Middle frontal gyrus (tissue), 1 donor: ENCODE results near the gene PLA2G4A.
"Not testable (repeated sequence)": the region's sequence is repeated elsewhere in the genome, so short reads cannot be mapped to it uniquely, and the experiment has no call there.

Source experiments
- DNase-seq: peaks from one replicate; pipeline ENCODE4 v3.0.0-alpha.2; 2015; ENCODE audit warnings: low spot score; ENCODE audit errors: extremely low spot score

PLA2G4A gene

DNA sequence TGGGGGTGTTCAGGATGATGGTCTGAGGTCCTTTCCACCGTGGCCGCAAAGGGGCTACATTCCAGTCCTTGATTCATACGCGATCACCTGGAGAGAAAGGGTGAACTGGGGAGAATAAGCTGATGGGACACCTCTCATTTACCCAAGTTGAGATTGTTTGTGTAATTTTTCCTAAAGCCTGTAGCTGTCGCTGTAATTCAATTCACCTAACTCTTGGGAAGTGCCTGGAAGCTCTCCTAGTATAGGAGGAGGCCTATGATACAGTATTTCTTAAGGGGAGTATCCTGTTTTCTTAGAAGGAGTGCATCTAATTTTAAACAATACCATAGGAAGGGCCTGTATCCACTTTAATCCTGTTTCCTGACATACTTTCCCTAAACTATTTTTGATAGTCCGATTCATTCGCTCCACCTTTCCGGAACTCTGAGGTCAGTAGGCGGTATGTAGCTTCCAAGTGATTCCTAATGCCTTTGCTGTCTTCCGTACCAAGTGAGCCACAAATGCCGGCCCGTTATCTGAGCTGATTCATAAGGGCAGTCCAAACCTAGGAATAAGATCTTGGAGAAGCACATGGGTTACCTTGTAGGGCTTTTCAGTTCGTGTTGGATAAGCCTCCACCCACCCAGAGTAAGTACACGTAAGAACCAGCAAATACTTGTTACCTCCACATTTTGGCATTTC lies 88.5 kb downstream of the PLA2G4A start:
- DNase-seq, result not testable (repeated sequence)

GRCh38 chr1:186921386-186921785 lies 92.6 kb downstream of the PLA2G4A start:
- not testable (repeated sequence) for DNase-seq

GRCh38 chr1:186922814-186923213 lies 94.1 kb downstream of the PLA2G4A start:
- DNase-seq, result not testable (repeated sequence)

GRCh38 chr1:186923486-186923885 lies 94.7 kb downstream of the PLA2G4A start:
- DNase-seq, result no peak

GRCh38 chr1:186925881-186926669 lies 97.3 kb downstream of the PLA2G4A start:
- no peak for DNase-seq

DNA sequence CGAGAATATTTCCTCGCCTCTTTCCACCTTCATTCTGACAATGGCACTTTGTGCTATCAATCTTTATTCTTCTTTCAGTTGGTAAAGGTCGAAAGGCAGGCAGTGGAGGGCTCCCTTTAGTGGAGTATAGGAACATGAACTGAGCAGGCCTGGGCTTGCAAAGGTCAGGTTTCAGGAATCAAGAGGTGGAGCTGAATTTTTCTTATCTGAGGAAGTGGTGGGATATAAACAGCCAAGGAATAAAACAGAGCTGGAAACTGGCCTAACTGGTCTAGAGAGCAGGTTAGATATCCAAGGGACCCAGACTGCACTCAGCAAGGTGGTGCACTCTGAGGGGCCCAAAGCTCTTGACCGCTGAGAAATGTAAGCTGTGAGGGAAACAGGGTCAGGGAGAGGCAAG lies 99.1 kb downstream of the PLA2G4A start:
- no peak for DNase-seq

DNA sequence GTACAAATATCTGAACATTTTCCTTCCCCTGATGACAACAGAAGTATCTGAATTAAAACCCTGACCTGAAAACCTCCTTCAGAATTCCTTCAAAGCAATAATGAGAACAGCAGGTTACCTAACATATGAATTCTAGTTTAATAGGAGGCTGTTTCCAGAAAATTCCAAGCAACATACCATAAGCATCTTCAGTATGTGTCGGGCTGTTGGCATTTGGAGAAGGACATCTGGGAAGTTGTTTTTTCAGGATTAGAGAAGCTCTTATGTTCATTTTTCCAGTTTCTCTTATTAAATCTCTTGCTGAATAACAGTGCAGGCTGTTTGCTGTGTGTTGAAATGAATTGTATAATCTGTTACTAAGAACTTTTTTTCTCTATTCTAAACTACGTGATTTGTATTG lies 101.5 kb downstream of the PLA2G4A start:
- no peak for DNase-seq

- no peak for DNase-seq
Measured at GRCh38 chr1:186937016-186937670, 108.4 kb downstream of the PLA2G4A start.

GRCh38 chr1:186943891-186944686 lies 115.3 kb downstream of the PLA2G4A start:
- DNase-seq, result no peak

DNA sequence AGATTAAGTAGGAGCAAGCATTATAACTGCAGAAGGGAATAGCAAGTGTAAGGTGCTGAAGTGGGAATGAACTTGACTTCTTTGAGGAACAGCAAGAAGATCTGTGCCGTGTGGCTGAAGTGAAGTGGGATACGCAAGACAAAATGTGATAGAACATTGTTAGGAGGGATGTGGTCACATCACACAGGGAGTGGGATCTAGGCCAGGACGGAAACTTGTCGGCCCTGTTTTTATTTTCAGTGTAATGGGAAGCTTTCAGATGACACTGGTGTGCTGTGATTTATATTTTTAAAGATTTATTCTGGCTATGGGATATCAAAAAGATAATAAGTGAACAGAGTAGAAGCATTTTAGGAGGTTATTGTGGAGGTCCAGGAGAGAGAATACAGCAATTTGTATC lies 116.4 kb downstream of the PLA2G4A start:
- no peak for DNase-seq

DNA sequence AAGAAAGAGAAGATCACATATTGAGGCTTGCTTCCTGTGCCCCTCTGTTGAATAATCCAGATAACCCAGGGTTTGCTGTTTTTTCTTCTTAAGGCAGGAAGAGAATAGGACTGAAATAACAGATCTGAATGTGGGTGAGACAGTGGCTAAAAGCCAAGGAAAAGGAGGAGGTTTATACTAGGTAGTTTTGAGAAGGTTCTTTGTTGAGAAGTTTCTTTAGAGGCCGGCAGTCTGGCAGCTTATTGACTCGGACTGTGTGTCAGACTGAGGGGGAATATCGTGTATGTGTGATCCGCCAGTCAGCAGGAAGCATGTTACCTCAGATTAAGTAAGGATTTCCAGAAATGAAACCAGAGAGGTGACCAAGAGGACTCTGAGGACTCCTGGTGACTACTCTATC lies 119.8 kb downstream of the PLA2G4A start:
- DNase-seq, result no peak

- DNase-seq, result no peak
Measured at GRCh38 chr1:186949173-186949572, 120.4 kb downstream of the PLA2G4A start.

GRCh38 chr1:186950547-186950946 lies 121.8 kb downstream of the PLA2G4A start:
- no peak for DNase-seq

GRCh38 chr1:186953876-186954275 lies 125.1 kb downstream of the PLA2G4A start:
- DNase-seq, result no peak

DNA sequence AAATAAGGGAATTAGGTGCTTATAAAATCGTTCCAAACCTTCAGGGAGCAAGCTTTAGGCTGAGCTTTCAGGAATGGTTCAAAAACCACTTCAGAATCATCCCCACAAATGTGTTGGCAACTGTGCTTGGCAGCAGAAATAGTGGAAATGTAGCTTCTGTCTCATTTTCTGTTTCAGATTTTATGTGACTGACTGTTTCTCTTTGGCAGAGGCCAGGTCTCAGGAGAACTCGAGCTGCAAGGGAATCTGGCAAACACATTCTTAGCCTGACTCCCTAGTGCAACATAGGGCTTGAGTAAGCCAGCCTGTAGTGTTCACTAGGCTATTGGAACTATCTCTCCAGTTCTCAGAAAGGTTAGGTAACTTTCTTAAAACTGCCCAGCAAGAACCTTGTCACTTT lies 128.6 kb downstream of the PLA2G4A start:
- DNase-seq, result no peak

DNA sequence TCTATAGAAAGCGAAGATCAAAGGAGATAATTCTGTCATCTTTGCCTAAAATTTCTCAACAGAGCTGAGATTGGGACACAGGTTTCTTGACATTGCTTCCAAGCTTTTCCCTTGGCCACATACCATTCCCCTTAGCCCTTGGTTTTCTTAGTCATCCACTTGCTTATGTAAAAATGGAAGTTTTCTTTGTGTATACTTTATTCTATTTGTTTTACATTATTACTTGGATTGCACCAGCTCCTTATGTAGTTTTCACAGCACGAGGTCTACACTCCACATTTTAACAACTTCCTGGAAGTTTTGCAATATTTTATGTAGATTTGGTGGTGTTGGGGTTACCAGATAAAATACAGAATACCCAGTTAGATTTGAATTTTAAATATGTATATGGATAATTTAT lies 129.8 kb downstream of the PLA2G4A start:
- DNase-seq, result no peak

DNA sequence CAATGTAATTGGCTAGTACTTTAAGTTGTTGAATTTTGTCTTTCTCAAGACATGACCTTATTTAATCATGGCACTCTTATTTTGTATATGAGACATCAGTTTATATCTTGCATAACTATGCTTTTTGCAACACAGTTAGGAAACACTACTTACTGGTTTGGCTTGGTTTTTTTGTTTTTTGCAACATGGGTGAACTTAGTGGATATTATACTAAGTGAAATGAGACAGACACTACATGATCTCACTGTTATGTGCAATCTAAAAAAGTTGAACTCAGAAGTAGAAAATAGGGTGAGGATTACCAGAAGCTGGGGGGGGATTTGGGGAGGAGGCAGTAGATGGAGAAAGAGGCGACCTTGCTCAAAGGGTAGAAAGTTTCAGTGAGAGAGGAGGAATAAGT lies 132.1 kb downstream of the PLA2G4A start:
- DNase-seq, result no peak

DNA sequence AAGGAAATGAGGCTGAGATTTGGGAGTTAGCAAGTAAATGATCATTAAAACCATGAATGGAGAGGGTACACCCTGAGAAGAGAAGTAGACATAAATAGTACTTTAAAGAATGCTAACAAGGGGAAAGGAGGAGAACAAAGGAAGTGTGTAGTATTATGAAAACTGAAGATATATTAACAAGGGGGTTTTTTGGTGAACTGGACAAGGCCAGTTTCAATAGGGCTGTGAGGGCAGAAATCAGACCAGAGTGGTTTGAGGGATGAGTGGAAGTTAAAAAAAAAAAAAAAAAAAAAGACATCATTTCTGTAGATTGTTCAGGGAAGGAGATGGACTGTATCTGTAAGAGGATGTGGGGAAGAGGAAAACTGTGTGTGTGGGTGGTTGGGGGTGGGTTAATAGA lies 137.1 kb downstream of the PLA2G4A start:
- no peak for DNase-seq

- no peak for DNase-seq
Measured at GRCh38 chr1:186966456-186966855, 137.7 kb downstream of the PLA2G4A start.

GRCh38 chr1:186967656-186968394 lies 139.1 kb downstream of the PLA2G4A start:
- DNase-seq, result no peak

GRCh38 chr1:186974774-186975181 lies 146.0 kb downstream of the PLA2G4A start:
- DNase-seq, result no peak
